Left ventricle myocardium inferior (tissue), 1 donor: ENCODE measurements around the gene APOO. TPM values are rescaled to one million over a fixed set of nuclear protein-coding genes. Genes with fewer than 3 reads are reported as not detected.

Experiments used
- DNase-seq: peaks from one replicate; pipeline ENCODE4 v3.0.0-alpha.2; 2020
- H3K27ac ChIP-seq: fragments of 200-600 bp; replicated peaks from 2 replicates; pipeline ENCODE4 v1.8.0; 2021
- H3K27me3 ChIP-seq: fragments of 200-600 bp; 2 replicates; pipeline ENCODE4 v1.8.0; 2021; ENCODE audit warnings: low read depth
- H3K36me3 ChIP-seq: fragments of 200-600 bp; 2 replicates; pipeline ENCODE4 v1.8.0; 2021
- H3K4me1 ChIP-seq: fragments of 200-600 bp; 2 replicates; pipeline ENCODE4 v1.8.0; 2021
- H3K4me3 ChIP-seq: fragments of 200-600 bp; 2 replicates; pipeline ENCODE4 v1.8.0; 2021; ENCODE audit warnings: mild to moderate bottlenecking, moderate library complexity
- H3K9me3 ChIP-seq: fragments of 200-600 bp; replicated peaks from 2 replicates; pipeline ENCODE4 v1.8.0; 2021
- intact Hi-C: fragments of 100-400 bp; cut with micrococcal nuclease; formaldehyde crosslinking; loops from one replicate; pipeline ENCODE4 v1.11.0; 2022
- total RNA-seq: library from RNA; stranded (reverse); fragmentation: NEBNext Ultra II Directional; extraction: Animal tissue kit (Norgen Biotek cat#: 25700); gene quantifications from one replicate; pipeline ENCODE4 v1.2.1, GENCODE V29; 2021
- TF ChIP-seq, protein P1 (sequence below): fragments of 200-600 bp; IDR thresholded peaks from 2 replicates; pipeline ENCODE4 v1.8.0; 2021; ENCODE audit warnings: antibody characterized with exemption, mild to moderate bottlenecking, borderline replicate concordance
- donor health status: DM: no; HTN: yes; CAD: no; lungs with severe emphysema.

The APOO gene
- total RNA-seq, 1 donor from 2014 or later = 102 TPM

DNA sequence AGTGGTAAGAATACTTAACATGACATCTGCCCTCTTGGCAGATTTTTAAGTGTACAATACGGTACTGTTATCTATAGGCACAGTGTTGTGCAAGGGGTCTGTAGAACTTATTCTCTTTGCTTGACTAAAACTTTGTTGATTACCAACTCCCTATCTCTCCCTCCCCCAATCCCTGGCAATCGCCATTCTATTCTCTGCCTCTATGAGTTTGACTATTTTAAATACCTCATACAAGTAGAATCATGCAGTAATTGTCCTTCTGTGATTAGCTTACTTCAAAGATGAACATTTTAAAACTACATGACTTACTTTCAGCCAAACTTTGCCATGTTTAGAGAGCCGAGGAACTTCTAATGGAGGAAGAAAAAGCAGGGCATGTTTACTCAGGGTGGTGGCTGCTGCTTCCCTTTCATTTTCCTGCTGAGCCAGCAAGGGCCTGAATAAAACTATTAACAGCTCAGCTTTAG is 62.4 kb downstream of the APOO start:
- Histone ChIP-seq H3K36me3 (no peaks in the 10 kb centered on the region), H3K4me3 (no peak overlapping the region), H3K27ac (peak overlapping the region; percentile 56), H3K27me3 (no peaks in the 10 kb centered on the region), H3K9me3 (no peaks in the 10 kb centered on the region), H3K4me1 (peaks cover 12% of the 10 kb centered on the region)
- TF ChIP-seq, protein P1, sequence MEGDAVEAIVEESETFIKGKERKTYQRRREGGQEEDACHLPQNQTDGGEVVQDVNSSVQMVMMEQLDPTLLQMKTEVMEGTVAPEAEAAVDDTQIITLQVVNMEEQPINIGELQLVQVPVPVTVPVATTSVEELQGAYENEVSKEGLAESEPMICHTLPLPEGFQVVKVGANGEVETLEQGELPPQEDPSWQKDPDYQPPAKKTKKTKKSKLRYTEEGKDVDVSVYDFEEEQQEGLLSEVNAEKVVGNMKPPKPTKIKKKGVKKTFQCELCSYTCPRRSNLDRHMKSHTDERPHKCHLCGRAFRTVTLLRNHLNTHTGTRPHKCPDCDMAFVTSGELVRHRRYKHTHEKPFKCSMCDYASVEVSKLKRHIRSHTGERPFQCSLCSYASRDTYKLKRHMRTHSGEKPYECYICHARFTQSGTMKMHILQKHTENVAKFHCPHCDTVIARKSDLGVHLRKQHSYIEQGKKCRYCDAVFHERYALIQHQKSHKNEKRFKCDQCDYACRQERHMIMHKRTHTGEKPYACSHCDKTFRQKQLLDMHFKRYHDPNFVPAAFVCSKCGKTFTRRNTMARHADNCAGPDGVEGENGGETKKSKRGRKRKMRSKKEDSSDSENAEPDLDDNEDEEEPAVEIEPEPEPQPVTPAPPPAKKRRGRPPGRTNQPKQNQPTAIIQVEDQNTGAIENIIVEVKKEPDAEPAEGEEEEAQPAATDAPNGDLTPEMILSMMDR = no peak
- intact Hi-C loops = no loop called here
- no peak for DNase-seq

DNA sequence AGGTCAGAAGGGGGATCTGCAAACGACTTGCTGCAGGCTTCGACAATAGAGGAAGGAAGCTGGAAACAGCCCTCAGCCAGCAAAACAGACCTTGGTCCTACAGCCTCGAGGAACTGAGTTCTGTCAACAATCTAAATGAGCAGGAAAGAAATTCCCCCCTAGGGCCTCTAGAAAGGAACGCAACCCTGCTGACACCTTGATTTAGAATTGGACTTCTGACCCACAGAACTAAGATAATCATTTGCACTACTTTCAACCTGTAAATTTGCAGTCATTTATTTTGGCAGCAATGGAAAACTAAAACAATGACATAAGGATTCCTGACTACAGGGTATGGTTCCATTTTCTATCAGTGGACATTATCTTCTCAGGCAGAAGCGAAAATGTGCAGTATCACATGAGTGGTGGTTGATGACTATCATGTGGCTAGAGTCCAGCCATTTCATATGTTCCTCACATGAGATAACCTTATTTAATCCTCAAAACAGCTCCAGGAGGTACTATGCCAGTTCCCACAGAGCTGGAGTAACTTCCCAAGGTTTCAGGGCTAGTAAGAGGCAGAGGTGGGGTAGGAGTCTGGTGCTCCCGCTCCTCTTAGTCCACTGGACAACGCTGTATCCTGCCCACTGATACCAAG is 63.1 kb downstream of the APOO start:
- Histone ChIP-seq H3K27ac (peak overlapping the region; percentile 56), H3K4me1 (peaks cover 12% of the 10 kb centered on the region), H3K9me3 (no peaks in the 10 kb centered on the region), H3K4me3 (no peak overlapping the region), H3K36me3 (no peaks in the 10 kb centered on the region), H3K27me3 (no peaks in the 10 kb centered on the region)
- intact Hi-C loops = no loop called here
- TF ChIP-seq, protein P1 = no peak
- no peak for DNase-seq

DNA sequence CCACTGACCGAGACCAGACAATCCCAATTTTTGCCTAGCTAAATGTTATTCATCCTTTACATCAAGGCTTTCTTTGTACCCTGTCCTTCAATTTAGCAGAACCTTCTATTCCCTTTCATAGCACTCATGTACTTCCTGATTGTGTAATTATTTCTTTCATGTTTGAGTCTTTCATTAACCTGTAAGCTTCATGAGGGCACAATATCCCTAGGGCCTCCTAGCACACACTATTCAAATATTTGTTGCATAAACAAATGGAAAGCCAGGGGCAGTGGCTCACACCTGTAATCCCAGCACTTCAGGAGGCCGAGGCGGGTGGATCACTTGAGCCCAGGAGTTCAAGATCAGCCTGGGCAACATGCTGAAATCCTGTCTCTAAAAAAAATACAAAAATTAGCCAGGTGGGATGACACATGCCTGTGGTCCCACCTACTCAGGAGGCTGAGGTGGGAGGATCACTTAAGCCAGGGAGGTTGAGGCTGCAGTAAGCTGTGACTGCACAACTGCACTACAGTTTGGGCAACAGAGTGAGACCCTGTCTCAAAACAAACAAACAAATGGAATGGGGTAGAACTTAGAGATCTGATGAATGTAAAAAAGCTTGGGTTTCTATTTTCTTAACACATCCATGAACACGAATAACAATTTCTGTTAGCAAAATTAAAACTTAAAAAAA is 65.8 kb downstream of the APOO start:
- Histone ChIP-seq H3K9me3 (no peaks in the 10 kb centered on the region), H3K36me3 (no peaks in the 10 kb centered on the region), H3K4me3 (no peak overlapping the region), H3K4me1 (peaks cover 12% of the 10 kb centered on the region), H3K27ac (no peak overlapping the region), H3K27me3 (no peaks in the 10 kb centered on the region)
- TF ChIP-seq, protein P1 = no peak
- DNase-seq = no peak
- intact Hi-C loops = no loop called here

DNA sequence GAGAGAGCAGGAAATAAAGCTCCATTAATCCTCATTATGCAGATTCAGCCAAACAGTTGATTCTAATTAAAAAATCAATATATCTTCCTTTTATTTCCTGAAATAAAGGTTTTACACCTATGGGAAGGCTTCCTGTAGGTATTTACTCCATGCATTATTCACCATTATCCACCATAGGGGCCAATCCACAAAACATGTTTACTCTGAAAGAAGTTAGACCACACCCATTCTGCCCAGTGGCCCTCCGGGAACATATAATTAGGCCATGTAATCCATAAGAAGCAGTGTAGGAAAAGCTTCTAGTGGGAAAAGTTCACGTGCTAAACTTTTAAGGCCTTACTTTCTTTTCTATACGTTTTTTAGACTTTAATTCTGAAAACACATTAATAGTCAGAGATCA is 67.1 kb downstream of the APOO start:
- no peaks in the 10 kb centered on the region for H3K27me3 ChIP-seq
- H3K27ac ChIP-seq = no peak overlapping the region
- no peak overlapping the region for H3K4me3 ChIP-seq
- H3K4me1 ChIP-seq = peaks cover 10% of the 10 kb centered on the region
- DNase-seq = no peak
- H3K36me3 ChIP-seq = no peaks in the 10 kb centered on the region
- no peaks in the 10 kb centered on the region for H3K9me3 ChIP-seq
- intact Hi-C loops = no loop called here
- TF ChIP-seq, protein P1 = no peak

DNA sequence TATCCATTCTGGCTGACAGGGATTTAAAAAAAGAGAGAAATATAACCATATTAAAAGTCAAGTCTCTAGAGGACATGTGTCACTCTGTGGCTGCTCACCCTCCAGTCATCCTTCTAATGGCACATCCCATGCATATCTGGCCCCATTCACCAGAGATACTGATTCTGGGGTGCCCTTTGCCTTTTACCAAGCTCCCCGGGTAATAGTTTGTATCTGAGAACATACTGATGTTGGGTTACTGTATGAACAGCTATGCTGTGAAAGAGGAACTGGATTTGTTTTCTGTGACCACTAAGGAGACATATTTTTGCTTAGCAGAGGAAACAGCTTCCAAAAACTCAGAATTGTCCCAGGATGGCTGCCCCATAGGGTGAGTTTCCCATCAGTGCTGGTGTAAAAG is 68.8 kb downstream of the APOO start:
- no peaks in the 10 kb centered on the region for H3K27me3 ChIP-seq
- no peak overlapping the region for H3K27ac ChIP-seq
- H3K4me1 ChIP-seq = no peaks in the 10 kb centered on the region
- intact Hi-C loops = no loop called here
- no peak for DNase-seq
- no peak overlapping the region for H3K4me3 ChIP-seq
- H3K36me3 ChIP-seq = no peaks in the 10 kb centered on the region
- no peaks in the 10 kb centered on the region for H3K9me3 ChIP-seq
- TF ChIP-seq, protein P1 = no peak
